Measurements from ENCODE around the gene DNAL4.

DNAL4 gene

DNA sequence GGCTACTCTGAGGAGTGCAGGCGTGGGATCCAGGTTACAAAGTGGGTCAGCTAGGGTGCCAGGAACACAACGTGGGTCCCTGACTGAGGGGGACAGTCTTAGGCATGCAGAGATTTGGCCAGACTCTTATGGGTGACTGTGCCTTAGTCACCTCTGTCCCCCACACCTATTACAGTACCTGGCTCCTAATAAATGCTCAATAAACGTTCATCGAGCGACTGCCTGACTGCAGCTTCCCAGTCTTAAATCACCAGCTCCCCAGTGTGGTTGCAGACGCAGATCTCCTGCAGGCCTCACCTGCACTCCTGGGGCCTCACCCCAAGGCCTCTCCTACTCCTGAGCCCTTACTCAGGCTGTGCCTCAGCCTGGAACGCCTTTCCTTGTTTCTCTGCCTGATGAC, 34.9 kb downstream of the DNAL4 start:
- in situ Hi-C loops (cut with HindIII; ENCODE audit: low sequenced_read_pairs): no loop called here
- H3K4me3 ChIP-seq (ENCODE audit: low read depth, low read length): no peak overlapping the region
- TF ChIP-seq, protein P1, sequence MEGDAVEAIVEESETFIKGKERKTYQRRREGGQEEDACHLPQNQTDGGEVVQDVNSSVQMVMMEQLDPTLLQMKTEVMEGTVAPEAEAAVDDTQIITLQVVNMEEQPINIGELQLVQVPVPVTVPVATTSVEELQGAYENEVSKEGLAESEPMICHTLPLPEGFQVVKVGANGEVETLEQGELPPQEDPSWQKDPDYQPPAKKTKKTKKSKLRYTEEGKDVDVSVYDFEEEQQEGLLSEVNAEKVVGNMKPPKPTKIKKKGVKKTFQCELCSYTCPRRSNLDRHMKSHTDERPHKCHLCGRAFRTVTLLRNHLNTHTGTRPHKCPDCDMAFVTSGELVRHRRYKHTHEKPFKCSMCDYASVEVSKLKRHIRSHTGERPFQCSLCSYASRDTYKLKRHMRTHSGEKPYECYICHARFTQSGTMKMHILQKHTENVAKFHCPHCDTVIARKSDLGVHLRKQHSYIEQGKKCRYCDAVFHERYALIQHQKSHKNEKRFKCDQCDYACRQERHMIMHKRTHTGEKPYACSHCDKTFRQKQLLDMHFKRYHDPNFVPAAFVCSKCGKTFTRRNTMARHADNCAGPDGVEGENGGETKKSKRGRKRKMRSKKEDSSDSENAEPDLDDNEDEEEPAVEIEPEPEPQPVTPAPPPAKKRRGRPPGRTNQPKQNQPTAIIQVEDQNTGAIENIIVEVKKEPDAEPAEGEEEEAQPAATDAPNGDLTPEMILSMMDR (IDR thresholded peaks at IDR 0.05; ENCODE audit: low read depth, low read length, missing control alignments): no peak
- no peak for DNase-seq (ENCODE audit: low read depth)

DNA sequence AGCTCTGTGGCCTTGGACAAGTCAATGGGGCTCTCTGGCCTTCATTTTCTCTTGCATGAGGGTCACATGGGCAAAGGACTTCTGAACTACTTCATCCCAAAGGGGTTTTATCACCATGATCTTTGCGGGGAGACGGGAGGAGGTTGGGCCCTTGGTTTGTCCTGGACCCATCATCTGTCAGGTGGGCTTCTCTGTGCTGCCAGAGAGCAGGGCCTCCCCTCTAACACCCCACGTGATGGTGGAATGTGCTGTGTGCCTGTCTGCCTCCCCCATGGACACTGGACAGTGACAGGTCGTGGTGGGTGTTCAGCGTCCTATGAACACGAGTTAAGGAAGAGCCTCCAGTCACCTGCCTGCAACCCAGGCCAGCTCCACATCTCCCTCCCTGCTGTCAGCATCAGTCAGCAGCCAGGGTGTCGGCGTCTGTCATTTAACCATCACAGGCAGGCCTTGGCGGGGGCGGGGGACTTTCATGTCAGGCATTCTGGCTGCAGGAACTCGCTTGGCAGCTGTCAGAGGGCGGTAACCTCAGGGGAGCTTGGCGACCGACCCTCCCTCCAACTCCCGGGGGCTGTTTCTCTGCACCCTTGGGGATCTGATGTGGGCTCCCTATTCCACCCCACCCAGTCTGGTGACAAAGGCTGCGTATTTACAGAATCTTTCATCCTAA, 35.5 kb downstream of the DNAL4 start:
- DNase-seq (ENCODE audit: low read depth): no peak
- in situ Hi-C loops (cut with HindIII; ENCODE audit: low sequenced_read_pairs): no loop called here
- no peak overlapping the region for H3K4me3 ChIP-seq (ENCODE audit: low read depth, low read length)
- TF ChIP-seq, protein P1 (IDR thresholded peaks at IDR 0.05; ENCODE audit: low read depth, low read length, missing control alignments): no peak

DNA sequence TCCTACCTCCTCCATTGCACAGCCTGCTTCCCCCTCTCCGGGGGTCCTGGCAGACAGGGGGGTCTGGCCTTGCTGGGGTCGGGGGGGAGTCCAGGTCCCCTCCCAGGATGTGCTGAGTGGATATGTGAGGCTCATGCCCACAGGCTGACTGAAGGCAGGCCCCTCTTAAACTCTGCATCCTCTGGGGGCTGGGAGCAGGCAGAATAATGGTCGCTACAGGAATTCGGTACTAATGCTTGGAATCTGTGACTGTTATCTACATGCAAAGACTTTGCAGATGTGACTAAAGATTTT, 36.5 kb downstream of the DNAL4 start:
- H3K4me3 ChIP-seq (ENCODE audit: low read depth, low read length): no peak overlapping the region
- TF ChIP-seq, protein P1 (IDR thresholded peaks at IDR 0.05; ENCODE audit: low read depth, low read length, missing control alignments): no peak
- in situ Hi-C loops (cut with HindIII; ENCODE audit: low sequenced_read_pairs): no loop called here
- DNase-seq (ENCODE audit: low read depth): no peak

DNA sequence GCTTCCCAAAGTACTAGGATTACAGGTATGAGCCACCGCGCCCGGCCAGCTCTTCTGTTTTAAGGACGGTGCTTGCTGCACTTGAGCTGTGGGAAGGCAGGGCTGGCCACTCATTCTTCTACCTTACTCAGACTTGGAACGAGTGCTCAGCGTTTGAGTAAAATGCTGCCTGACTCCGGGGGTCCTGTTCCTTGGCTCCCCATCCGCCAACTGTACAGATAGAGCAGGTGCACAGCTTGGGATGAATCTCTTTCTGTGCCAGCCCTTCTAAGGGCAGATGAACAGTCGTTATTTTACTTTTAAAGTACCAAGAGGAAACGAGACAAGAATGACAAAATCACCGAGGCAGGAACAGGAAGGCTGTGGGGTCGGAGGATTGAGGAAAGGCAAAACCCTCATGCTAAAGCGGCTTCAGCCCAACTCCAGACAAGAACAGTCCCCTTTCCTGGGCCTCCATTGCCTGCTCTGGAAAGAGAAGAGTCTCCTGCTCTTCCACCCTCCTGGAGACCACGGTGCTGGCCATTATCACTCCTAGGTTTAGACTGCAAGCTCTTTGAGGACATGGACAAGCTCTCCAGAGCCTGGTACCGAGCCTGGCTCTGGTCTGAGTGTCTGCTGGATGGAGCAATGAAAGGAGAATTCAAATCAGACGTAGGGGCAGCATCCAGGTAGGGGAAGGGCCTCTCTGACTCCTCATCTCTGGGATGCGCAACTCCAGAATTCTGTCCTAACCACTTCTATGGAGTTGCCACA, 37.1 kb downstream of the DNAL4 start:
- no peak for DNase-seq (ENCODE audit: low read depth)
- TF ChIP-seq, protein P1 (IDR thresholded peaks at IDR 0.05; ENCODE audit: low read depth, low read length, missing control alignments): no peak
- in situ Hi-C loops (cut with HindIII; ENCODE audit: low sequenced_read_pairs): no loop called here
- peak overlapping the region; percentile 63 for H3K4me3 ChIP-seq (ENCODE audit: low read depth, low read length)

DNA sequence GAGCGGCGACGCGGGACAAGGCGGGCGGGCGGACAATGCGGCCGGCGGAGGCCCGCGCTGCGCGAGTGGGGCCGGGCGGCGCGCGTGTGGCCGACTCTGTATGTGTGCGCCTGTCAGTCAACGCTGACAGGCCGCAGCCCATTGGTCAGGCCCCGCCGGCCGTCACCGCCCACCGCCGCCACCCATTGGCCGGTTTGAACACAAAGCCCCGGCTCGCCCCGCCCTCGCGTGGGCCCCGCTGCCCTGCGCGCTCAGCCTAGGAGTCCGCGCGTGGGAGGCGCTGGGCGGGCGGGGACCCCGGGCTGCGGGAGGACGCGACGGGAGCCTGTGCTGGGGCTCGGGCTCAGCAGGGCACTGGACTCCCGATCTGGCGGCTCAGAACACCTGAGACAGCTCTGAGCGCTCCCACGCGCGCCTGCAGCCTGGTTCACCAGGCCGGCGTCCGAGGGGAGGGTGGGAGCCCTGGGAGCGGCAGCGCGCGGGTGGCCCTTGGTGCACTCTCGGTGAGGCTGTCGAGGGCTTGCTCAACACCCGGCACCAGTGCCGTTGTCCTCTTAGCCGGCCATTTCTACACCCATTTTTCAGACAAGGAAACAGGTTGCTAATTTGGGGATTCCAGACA, 37.9 kb downstream of the DNAL4 start, which contains the start of gene SUN2:
SUN2 (minus strand) TSS at position 88 of the 622 bp plus-strand sequence. CDS start 3,370 bp downstream, outside the sequence.
- in situ Hi-C loops (cut with HindIII; ENCODE audit: low sequenced_read_pairs): no loop called here
- peak; percentile 34 for DNase-seq (ENCODE audit: low read depth)
- TF ChIP-seq, protein P1 (IDR thresholded peaks at IDR 0.05; ENCODE audit: low read depth, low read length, missing control alignments): no peak
- H3K4me3 ChIP-seq (ENCODE audit: low read depth, low read length): peak within 1 kb of the TSS; percentile 63

DNA sequence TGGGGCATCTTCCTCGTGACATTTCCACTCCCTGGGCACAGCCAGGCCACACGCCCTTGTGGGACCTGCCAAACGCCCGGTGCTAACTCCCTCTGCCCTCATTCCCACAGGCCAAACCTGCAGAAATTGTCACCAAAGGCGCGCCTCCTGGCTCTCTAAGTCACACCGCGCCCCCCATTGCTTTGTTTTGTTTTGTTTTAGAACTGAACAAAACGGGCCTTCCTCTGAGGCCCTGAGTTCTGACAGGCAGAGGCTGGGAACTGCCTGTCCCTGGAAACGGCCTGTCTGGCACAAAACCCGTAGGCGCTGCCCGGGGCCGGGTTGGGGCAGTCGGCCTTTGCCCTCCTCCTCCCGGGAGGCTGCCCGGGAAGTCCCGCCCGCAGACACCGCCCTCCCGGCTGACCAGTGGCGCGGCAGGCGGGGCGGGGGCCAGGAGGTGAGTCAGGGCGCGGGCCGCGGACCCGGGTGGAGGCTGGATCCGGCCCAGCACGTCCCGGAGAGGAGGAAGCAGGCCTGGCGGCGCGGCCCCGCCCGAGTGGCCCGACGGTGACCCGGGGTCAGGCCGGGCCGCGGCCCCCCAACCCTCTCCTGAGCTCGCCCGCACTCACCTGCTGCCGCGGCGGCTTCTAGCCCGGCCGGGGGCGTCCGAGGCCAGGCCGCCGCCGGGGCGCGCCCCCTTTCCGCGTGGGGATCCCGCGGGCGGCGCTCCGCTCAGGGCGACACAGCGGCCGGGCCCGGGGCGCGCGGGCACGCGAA, 38.6 kb downstream of the DNAL4 start:
- in situ Hi-C loops (cut with HindIII; ENCODE audit: low sequenced_read_pairs): no loop called here
- DNase-seq (ENCODE audit: low read depth): no peak
- H3K4me3 ChIP-seq (ENCODE audit: low read depth, low read length): peak overlapping the region; percentile 63
- TF ChIP-seq, protein P1 (IDR thresholded peaks at IDR 0.05; ENCODE audit: low read depth, low read length, missing control alignments): no peak
